A549 (cell line): Measurements from ENCODE around the gene FOCAD.

Experiments used
- CHD4 ChIP-seq: fragments of 200-600 bp; sonication (generic); IDR thresholded peaks from 2 replicates; pipeline ENCODE4 v1.6.1; 2016; ENCODE audit warnings: antibody characterized with exemption, mild to moderate bottlenecking, borderline replicate concordance
- EP300 ChIP-seq, 2 experiments: fragments of >200 bp; sonication (Bioruptor Twin); formaldehyde crosslinking; IDR thresholded peaks; 2 replicates in 1 of 2; 3 replicates in 1 of 2; pipeline ENCODE4 v1.6.1; 2016 to 2017
- MAX ChIP-seq: IDR thresholded peaks from 2 replicates; pipeline ENCODE4 v1.6.1; 2012
- MAZ ChIP-seq: fragments of 150-350 bp; IDR thresholded peaks from 2 replicates; pipeline ENCODE4 v1.6.1; 2014; ENCODE audit warnings: antibody characterized with exemption, low read depth, low read length, borderline replicate concordance
- MYC ChIP-seq: IDR thresholded peaks from 2 replicates; pipeline ENCODE4 v1.6.1; 2012; ENCODE audit warnings: mild to moderate bottlenecking, inconsistent platforms, low read length, improper control_type of control experiment, borderline replicate concordance
- POLR2A ChIP-seq: IDR thresholded peaks from 2 replicates; pipeline ENCODE4 v1.6.1; 2012; ENCODE audit warnings: mild to moderate bottlenecking, low read length
- RAD21 ChIP-seq, 2 experiments: fragments of >200 bp in 1 of 2; sonication (Bioruptor Twin) in 1 of 2; formaldehyde crosslinking in 1 of 2; IDR thresholded peaks in 1 of 2; conservative IDR thresholded peaks in 1 of 2; 2 replicates in 1 of 2; 3 replicates in 1 of 2; pipeline ENCODE4 v1.6.1; 2012 to 2018; ENCODE audit warnings: inconsistent platforms in 1 of 2
- RARB ChIP-seq: fragments of 250-450 bp; sonication (Bioruptor Pico); IDR thresholded peaks from 2 replicates; pipeline ENCODE4 v1.8.0; 2021; ENCODE audit warnings: mild to moderate bottlenecking, moderate library complexity
- RCOR1 ChIP-seq: fragments of 150-350 bp; IDR thresholded peaks from 2 replicates; pipeline ENCODE4 v1.6.1; 2014; ENCODE audit warnings: antibody characterized with exemption, low read length, low read depth
- RNF2 ChIP-seq: fragments of 200-600 bp; sonication (generic); IDR thresholded peaks from 2 replicates; pipeline ENCODE4 v1.6.1; 2016; ENCODE audit warnings: low read depth, mild to moderate bottlenecking, antibody characterized with exemption, moderate library complexity, borderline replicate concordance
- TF ChIP-seq, protein P1 (sequence below): fragments of 250-450 bp; sonication (Bioruptor Pico); IDR thresholded peaks from 2 replicates; pipeline ENCODE4 v1.5.0; 2021; ENCODE audit warnings: mild to moderate bottlenecking, moderate library complexity, borderline replicate concordance
- TF ChIP-seq, protein P2 (sequence below): fragments of >200 bp; sonication (Bioruptor Twin); formaldehyde crosslinking; IDR thresholded peaks from 3 replicates; pipeline ENCODE4 v1.5.1; 2016

- TF ChIP-seq EP300 (IDR thresholded peaks at IDR 0.05) (no peak), CHD4 (no peak), POLR2A (peak; percentile 96), RCOR1 (no peak), RAD21 (conservative IDR thresholded peaks at IDR 0.05 in 1 of 2, IDR thresholded peaks at IDR 0.05 in 1 of 2) (no peak; a peak in 1 of 5 replicates), RARB (CRISPR knock-in tag) (no peak), MYC (no peak), RNF2 (no peak), MAX (peak; percentile 50), MAZ (no peak)
- TF ChIP-seq, protein P1, sequence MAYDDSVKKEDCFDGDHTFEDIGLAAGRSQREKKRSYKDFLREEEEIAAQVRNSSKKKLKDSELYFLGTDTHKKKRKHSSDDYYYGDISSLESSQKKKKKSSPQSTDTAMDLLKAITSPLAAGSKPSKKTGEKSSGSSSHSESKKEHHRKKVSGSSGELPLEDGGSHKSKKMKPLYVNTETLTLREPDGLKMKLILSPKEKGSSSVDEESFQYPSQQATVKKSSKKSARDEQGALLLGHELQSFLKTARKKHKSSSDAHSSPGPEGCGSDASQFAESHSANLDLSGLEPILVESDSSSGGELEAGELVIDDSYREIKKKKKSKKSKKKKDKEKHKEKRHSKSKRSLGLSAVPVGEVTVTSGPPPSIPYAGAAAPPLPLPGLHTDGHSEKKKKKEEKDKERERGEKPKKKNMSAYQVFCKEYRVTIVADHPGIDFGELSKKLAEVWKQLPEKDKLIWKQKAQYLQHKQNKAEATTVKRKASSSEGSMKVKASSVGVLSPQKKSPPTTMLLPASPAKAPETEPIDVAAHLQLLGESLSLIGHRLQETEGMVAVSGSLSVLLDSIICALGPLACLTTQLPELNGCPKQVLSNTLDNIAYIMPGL (CRISPR knock-in tag) = no peak
- TF ChIP-seq, protein P2, sequence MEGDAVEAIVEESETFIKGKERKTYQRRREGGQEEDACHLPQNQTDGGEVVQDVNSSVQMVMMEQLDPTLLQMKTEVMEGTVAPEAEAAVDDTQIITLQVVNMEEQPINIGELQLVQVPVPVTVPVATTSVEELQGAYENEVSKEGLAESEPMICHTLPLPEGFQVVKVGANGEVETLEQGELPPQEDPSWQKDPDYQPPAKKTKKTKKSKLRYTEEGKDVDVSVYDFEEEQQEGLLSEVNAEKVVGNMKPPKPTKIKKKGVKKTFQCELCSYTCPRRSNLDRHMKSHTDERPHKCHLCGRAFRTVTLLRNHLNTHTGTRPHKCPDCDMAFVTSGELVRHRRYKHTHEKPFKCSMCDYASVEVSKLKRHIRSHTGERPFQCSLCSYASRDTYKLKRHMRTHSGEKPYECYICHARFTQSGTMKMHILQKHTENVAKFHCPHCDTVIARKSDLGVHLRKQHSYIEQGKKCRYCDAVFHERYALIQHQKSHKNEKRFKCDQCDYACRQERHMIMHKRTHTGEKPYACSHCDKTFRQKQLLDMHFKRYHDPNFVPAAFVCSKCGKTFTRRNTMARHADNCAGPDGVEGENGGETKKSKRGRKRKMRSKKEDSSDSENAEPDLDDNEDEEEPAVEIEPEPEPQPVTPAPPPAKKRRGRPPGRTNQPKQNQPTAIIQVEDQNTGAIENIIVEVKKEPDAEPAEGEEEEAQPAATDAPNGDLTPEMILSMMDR = no peak
Observed at GRCh38 chr9:20684035-20684874, at the start of gene FOCAD.
